Measurements from ENCODE around the gene CFAP119. TPM values are rescaled to one million over a fixed set of nuclear protein-coding genes. Genes with fewer than 3 reads are reported as not detected.

Gene CFAP119
- total RNA-seq, 2 donors from 2014 or later: 3.1 to 13.2 TPM

DNA sequence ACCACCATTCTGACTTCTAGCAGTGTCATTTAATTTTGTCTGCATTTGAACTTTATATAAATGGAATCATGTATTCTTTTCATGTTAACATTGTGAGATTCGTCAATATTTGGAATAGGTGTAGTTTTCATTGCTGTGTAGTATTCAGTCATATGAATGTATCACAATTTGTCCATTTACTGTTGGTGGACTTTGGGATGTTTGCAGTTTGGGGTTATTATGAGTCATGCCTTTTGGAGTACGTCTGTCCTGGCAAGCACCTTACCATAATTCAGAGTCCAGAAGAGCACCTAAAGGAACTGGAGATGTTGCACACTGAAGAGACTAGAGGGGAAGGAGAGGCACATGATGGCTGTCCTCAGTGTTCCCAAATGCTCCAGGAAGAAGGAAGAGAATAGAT lies 16.8 kb downstream of the CFAP119 start:
- Histone ChIP-seq H3K27me3 (replicated peaks; ENCODE audit: insufficient read depth) (no peaks in the 10 kb centered on the region), H3K4me1 (replicated peaks) (peaks cover 8% of the 10 kb centered on the region), H3K9me3 (no peaks in the 10 kb centered on the region), H3K4me3 (no peak overlapping the region), H3K27ac (no peak overlapping the region), H3K36me3 (no peaks in the 10 kb centered on the region)
- 63% methylated on average over 2 of the region's 2 CpGs for WGBS
- TF ChIP-seq, protein P1, sequence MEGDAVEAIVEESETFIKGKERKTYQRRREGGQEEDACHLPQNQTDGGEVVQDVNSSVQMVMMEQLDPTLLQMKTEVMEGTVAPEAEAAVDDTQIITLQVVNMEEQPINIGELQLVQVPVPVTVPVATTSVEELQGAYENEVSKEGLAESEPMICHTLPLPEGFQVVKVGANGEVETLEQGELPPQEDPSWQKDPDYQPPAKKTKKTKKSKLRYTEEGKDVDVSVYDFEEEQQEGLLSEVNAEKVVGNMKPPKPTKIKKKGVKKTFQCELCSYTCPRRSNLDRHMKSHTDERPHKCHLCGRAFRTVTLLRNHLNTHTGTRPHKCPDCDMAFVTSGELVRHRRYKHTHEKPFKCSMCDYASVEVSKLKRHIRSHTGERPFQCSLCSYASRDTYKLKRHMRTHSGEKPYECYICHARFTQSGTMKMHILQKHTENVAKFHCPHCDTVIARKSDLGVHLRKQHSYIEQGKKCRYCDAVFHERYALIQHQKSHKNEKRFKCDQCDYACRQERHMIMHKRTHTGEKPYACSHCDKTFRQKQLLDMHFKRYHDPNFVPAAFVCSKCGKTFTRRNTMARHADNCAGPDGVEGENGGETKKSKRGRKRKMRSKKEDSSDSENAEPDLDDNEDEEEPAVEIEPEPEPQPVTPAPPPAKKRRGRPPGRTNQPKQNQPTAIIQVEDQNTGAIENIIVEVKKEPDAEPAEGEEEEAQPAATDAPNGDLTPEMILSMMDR (IDR thresholded peaks at IDR 0.05): no peak
- TF ChIP-seq POLR2A (IDR thresholded peaks at IDR 0.05): no peak
- TF ChIP-seq POLR2AphosphoS5 (IDR thresholded peaks at IDR 0.05): no peak
- intact Hi-C loops (cut with DNase I): no loop called here
- no peak for DNase-seq (ENCODE audit: low spot score)

DNA sequence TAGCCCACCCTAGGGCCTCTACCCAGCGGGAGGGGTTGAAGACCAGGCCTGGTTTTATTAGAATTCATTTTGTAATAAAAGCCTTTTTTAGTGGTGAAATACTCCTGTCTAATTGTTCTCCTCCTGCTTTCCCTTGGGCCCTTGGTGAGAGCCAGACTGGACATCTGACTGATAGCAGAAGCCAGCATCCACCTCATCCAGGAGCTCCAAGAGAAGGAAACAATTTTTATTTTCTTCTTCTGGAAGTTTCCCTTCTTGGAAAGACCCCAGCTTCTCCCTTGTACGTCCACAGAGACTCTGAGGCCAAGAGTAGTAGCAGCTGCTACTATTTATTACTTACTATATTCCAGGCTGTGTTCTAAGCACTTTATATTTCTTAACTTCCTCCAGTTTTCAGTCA lies 17.7 kb downstream of the CFAP119 start:
- H3K36me3 ChIP-seq: peaks cover 0 to 2% of the 10 kb centered on the region in 2 donors
- 72% methylated on average over 2 of the region's 2 CpGs for WGBS
- intact Hi-C loops (cut with DNase I): no loop called here
- H3K4me1 ChIP-seq (replicated peaks): peaks cover 14% of the 10 kb centered on the region
- DNase-seq (ENCODE audit: low spot score): no peak
- no peaks in the 10 kb centered on the region for H3K27me3 ChIP-seq (replicated peaks; ENCODE audit: insufficient read depth)
- no peaks in the 10 kb centered on the region for H3K9me3 ChIP-seq
- no peak overlapping the region for H3K4me3 ChIP-seq
- TF ChIP-seq, protein P1 (IDR thresholded peaks at IDR 0.05): no peak
- TF ChIP-seq POLR2AphosphoS5 (IDR thresholded peaks at IDR 0.05): no peak
- TF ChIP-seq POLR2A (IDR thresholded peaks at IDR 0.05): no peak
- peak overlapping the region in 1 of 2 donors; percentile 24 for H3K27ac ChIP-seq

DNA sequence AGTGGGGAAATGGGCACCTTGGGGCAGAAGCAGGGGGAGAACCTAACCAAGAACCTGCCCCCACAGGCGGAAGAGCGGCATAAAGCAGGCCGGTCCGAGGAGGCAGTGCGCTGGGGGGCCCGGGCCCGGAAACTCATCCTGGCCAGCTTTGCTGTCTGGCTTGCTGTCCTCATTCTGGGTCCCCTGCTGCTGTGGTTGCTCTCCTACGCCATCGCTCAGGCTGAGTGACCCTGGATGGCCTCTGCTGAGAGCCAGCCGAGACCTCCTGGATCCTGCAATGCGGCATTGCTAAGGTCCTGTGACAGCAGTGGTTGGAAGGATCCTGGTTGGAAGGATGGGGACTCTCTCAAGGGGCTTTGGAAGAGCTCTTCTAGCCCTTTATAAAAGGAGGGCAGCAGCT lies 18.1 kb downstream of the CFAP119 start:
- WGBS: 85% methylated on average over 11 of the region's 11 CpGs
- no peak for DNase-seq (ENCODE audit: low spot score)

DNA sequence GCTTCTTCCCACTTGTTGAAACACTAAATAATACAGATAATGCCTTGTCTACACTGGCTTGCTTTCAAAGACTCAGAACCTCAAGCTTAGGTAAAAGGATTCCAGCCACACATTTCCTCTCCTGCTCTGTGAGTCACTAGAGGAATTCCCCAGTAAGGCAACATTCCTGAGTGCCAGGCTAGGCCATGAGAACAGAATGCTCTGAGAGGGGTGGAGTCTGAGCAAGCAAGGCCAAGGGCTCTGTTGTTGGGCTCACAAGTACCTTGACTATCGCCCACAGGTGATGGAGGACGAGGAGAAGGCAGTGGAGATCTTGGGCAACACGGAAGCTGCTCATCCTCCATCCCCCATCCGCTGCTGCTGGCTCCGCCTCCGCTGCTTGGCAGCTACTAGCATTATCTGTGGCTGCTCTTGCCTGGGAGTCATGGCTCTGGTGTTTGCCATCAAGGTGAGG lies 20.4 kb downstream of the CFAP119 start:
- no peaks in the 10 kb centered on the region for H3K27me3 ChIP-seq (replicated peaks; ENCODE audit: insufficient read depth)
- peaks cover 6 to 27% of the 10 kb centered on the region in 2 donors for H3K36me3 ChIP-seq
- WGBS: 64% methylated on average over 6 of the region's 6 CpGs
- TF ChIP-seq POLR2AphosphoS5 (IDR thresholded peaks at IDR 0.05): peak; percentile 91
- TF ChIP-seq, protein P1 (IDR thresholded peaks at IDR 0.05): no peak
- peak; percentile 72 for TF ChIP-seq POLR2A (IDR thresholded peaks at IDR 0.05)
- no peaks in the 10 kb centered on the region for H3K9me3 ChIP-seq
- intact Hi-C loops (cut with DNase I): no loop called here
- peaks cover 14% of the 10 kb centered on the region for H3K4me1 ChIP-seq (replicated peaks)
- DNase-seq (ENCODE audit: low spot score): peak; percentile 78
- no peak overlapping the region for H3K4me3 ChIP-seq
- peak overlapping the region; percentile 86 to 88 for H3K27ac ChIP-seq

More for the DNA sequence above, 18.1 kb downstream of the CFAP119 start:
- Histone ChIP-seq H3K9me3 (no peaks in the 10 kb centered on the region), H3K27ac (peak overlapping the region in 1 of 2 donors; percentile 24), H3K36me3 (peaks cover 0 to 6% of the 10 kb centered on the region in 2 donors), H3K4me3 (no peak overlapping the region), H3K27me3 (replicated peaks; ENCODE audit: insufficient read depth) (no peaks in the 10 kb centered on the region), H3K4me1 (replicated peaks) (peaks cover 14% of the 10 kb centered on the region)
- intact Hi-C loops (cut with DNase I): no loop called here
- TF ChIP-seq, protein P1 (IDR thresholded peaks at IDR 0.05): no peak
- no peak for TF ChIP-seq POLR2A (IDR thresholded peaks at IDR 0.05)
- no peak for TF ChIP-seq POLR2AphosphoS5 (IDR thresholded peaks at IDR 0.05)

Measured in prostate gland (tissue), 2 donors.